Heart left ventricle (tissue), 16 donors: ENCODE results near the gene PCTP. TPM values are rescaled to one million over a fixed set of nuclear protein-coding genes. Genes with fewer than 3 reads are reported as not detected.

ENCODE experiments used
- ATAC-seq, 4 donors: fragments of 200-7000 bp; cut with Tn5 transposase; one replicate each; pipeline ENCODE4 v1.9.1; 2020 to 2022; ENCODE audit warnings: moderate library complexity in 4 of 4, mild to moderate bottlenecking in 3 of 4, moderate number of reproducible peaks in 1 of 4
- DNase-seq, 5 donors: peaks; one replicate each; pipeline ENCODE4 v3.0.0-alpha.2; 2020
- H3K27ac ChIP-seq, 12 donors: fragments of 200-600 bp; sonication (generic) in 4 of 12; one replicate each; pipeline versions ENCODE4 v1.5.0 to v1.8.0; 2016 to 2022; ENCODE audit warnings: mild to moderate bottlenecking in 2 of 12
- H3K27me3 ChIP-seq, 9 donors: fragments of 200-600 bp; sonication (generic) in 2 of 9; one replicate each; pipeline versions ENCODE4 v1.5.1 to v1.8.0; 2016 to 2022; ENCODE audit warnings: mild to moderate bottlenecking in 3 of 9
- H3K36me3 ChIP-seq, 9 donors: fragments of 200-600 bp; sonication (generic) in 2 of 9; one replicate each; pipeline versions ENCODE4 v1.5.0 to v1.8.0; 2018 to 2022; ENCODE audit warnings: mild to moderate bottlenecking in 2 of 9
- H3K4me1 ChIP-seq, 12 donors: fragments of 200-600 bp; sonication (generic) in 4 of 12; one replicate each; pipeline versions ENCODE4 v1.5.0 to v1.8.0; 2016 to 2022; ENCODE audit warnings: mild to moderate bottlenecking in 3 of 12
- H3K4me3 ChIP-seq, 12 donors: fragments of 200-600 bp; sonication (generic) in 4 of 12; one replicate each; pipeline versions ENCODE4 v1.5.0 to v1.8.0; 2017 to 2022; ENCODE audit warnings: mild to moderate bottlenecking in 9 of 12, moderate library complexity in 4 of 12
- H3K9me3 ChIP-seq, 12 donors: fragments of 200-600 bp; sonication (generic) in 4 of 12; one replicate each; pipeline versions ENCODE4 v1.5.0 to v1.8.0; 2016 to 2022; ENCODE audit warnings: mild to moderate bottlenecking in 1 of 12
- CTCF ChIP-seq, 12 donors: fragments of 200-600 bp; sonication (generic) in 4 of 12; IDR thresholded peaks; one replicate each; pipeline versions ENCODE4 v1.5.0 to v1.8.0; 2018 to 2022; ENCODE audit warnings: antibody characterized with exemption in 12 of 12, mild to moderate bottlenecking in 5 of 12
- POLR2A ChIP-seq, 2 donors: fragments of 450-650 bp; IDR thresholded peaks; one replicate each; pipeline ENCODE4 v1.6.1; 2017; ENCODE audit warnings: antibody characterized with exemption in 2 of 2, mild to moderate bottlenecking in 2 of 2, moderate library complexity in 2 of 2
- WGBS, 4 donors: extraction: QIAGEN DNeasy Blood & Tissue Kit in 2 of 4; methylation state at CpG; one replicate each; pipeline versions ENCODE4 v1.1.5 to v1.1.7; 2013 to 2018; 5-methylcytosine and 5-hydroxymethylcytosine counted together
- intact Hi-C, 10 donors: fragments of 100-400 bp; cut with DNase I; formaldehyde crosslinking; loops; one replicate each; pipeline versions ENCODE4 v1.11.1 to v1.14.2; 2022
- polyA plus RNA-seq, 2 donors: library from polyadenylated mRNA; stranded (reverse); fragments of 200-250 nt; gene quantifications; one replicate each; pipeline ENCODE4 v1.2.3, GENCODE V29; 2013
- total RNA-seq, 9 donors: library from RNA; depleted of rRNA in 2 of 9; stranded (reverse); fragments of >200 nt in 2 of 9; fragmentation: NEBNext Ultra II Directional in 3 of 9; extraction: Animal tissue kit (Norgen Biotek cat#: 25700) in 3 of 9; gene quantifications; one replicate each; pipeline versions ENCODE4 v1.1.0 to v1.2.4, GENCODE V29; 2016 to 2023
- donor health status: ischemic (EF 13 %, LVEDD 7.1; RV severe dilation, severe dysfunction).
- donor health status: healthy with polysubstance abuse.
- donor health status: DM: no; HTN: yes; CAD: no.
- donor health status: DM: no; HTN: no; CAD: no.
- donor health status: ischemic (EF 25% LVEDD 6.9; RV normal size, moderate dysfunction).
- donor health status: ischemic (EF 25% LVEDD 5.7; RV mildly dilated, moderate dysfunction).
- donor health status: healthy.
- donor health status: DM: yes; HTN: yes; CAD: no.
- donor health status: ischemic (EF 35%, LVEDD 5.7; RV mildly dilated, moderate dysfunction).
- donor health status: nonischemic (EF 11% LVEDD 7.7; RV severe dilation, severe dysfunction).
- donor health status: DM: yes; HTN: yes; CAD: no.
- donor health status: PGD.
- donor health status: ischemic (EF 29% LVEDD 5.4; RV normal size, mild dysfunction).
- donor health status: nonischemic (EF 23%, LVEDD 6.1; RV moderate dilation, normal function).

PCTP gene
- total and polyA plus RNA-seq, 11 donors: 11.8 to 22.6 (median 18.6) TPM

- no peak for DNase-seq
Observed at GRCh38 chr17:55762086-55762858, 11.4 kb downstream of the PCTP start.

GRCh38 chr17:55763856-55764255, 13.0 kb downstream of the PCTP start:
- peaks cover 0 to 17% (median 11%) of the 10 kb centered on the region in 9 donors for H3K36me3 ChIP-seq
- no peak for TF ChIP-seq POLR2A (IDR thresholded peaks at IDR 0.05)
- peaks cover 0 to 25% (median 9%) of the 10 kb centered on the region in 12 donors for H3K4me1 ChIP-seq
- intact Hi-C loops: loop anchor here in 3 of 10 donors (10.0 kb wide), 2 partner anchors 49 to 51 kb away; no protein-coding TSS in a partner anchor
- ATAC-seq (peak in 3 of 4 donors; percentile 29 to 42 (median 37)), DNase-seq (no peak)
- peak overlapping the region in 3 of 12 donors; percentile 9 to 53 (median 19) for H3K27ac ChIP-seq
- H3K4me3 ChIP-seq: no peak overlapping the region
- WGBS, 4 donors: 50 to 71% (median 60%) methylated on average over 6 of the region's 6 CpGs
- H3K27me3 ChIP-seq: no peaks in the 10 kb centered on the region
- no peaks in the 10 kb centered on the region for H3K9me3 ChIP-seq

More at GRCh38 chr17:55762086-55762858, 11.4 kb downstream of the PCTP start:
- WGBS, 4 donors: 94 to 98% (median 97%) methylated on average over 6 of the region's 6 CpGs
- Histone ChIP-seq H3K9me3 (no peaks in the 10 kb centered on the region), H3K36me3 (peaks cover 0 to 1% (median 0%) of the 10 kb centered on the region in 9 donors), H3K27ac (no peak overlapping the region), H3K4me1 (peaks cover 0 to 34% (median 10%) of the 10 kb centered on the region in 12 donors), H3K27me3 (no peaks in the 10 kb centered on the region), H3K4me3 (no peak overlapping the region)
- no peak for ATAC-seq
- intact Hi-C loops: loop anchor here in 3 of 10 donors (10.0 kb wide), 2 partner anchors 47 to 53 kb away; no protein-coding TSS in a partner anchor
- no peak for TF ChIP-seq CTCF (IDR thresholded peaks at IDR 0.05)
- no peak for TF ChIP-seq POLR2A (IDR thresholded peaks at IDR 0.05)

- Histone ChIP-seq H3K4me1 (peaks cover 0 to 25% (median 8%) of the 10 kb centered on the region in 12 donors), H3K27me3 (no peaks in the 10 kb centered on the region), H3K36me3 (peaks cover 0 to 25% (median 14%) of the 10 kb centered on the region in 9 donors), H3K9me3 (no peaks in the 10 kb centered on the region), H3K4me3 (no peak overlapping the region), H3K27ac (peak overlapping the region in 1 of 12 donors; percentile 19)
- no peak for DNase-seq
- intact Hi-C loops: loop anchor here in 4 of 10 donors (5.0 to 10.0 kb wide), 3 partner anchors 47 to 50 kb away; no protein-coding TSS in a partner anchor
- 94 to 96% (median 95%) methylated on average over 4 of the region's 4 CpGs for WGBS, 4 donors
- ATAC-seq: no peak
- TF ChIP-seq POLR2A (IDR thresholded peaks at IDR 0.05) (no peak), CTCF (IDR thresholded peaks at IDR 0.05) (no peak)
Observed at GRCh38 chr17:55764610-55765009, 13.8 kb downstream of the PCTP start.

GRCh38 chr17:55765472-55765871, 14.6 kb downstream of the PCTP start:
- TF ChIP-seq POLR2A (IDR thresholded peaks at IDR 0.05) (no peak), CTCF (IDR thresholded peaks at IDR 0.05) (no peak)
- no peak for ATAC-seq
- intact Hi-C loops: loop anchor here in 4 of 10 donors (5.0 to 10.0 kb wide), 3 partner anchors 48 to 51 kb away; no protein-coding TSS in a partner anchor
- H3K27me3 ChIP-seq: no peaks in the 10 kb centered on the region
- no peak for DNase-seq
- H3K36me3 ChIP-seq: peaks cover 0 to 30% (median 14%) of the 10 kb centered on the region in 9 donors
- no peak overlapping the region for H3K27ac ChIP-seq
- 97 to 99% (median 98%) methylated on average over 3 of the region's 3 CpGs for WGBS, 4 donors
- no peak overlapping the region for H3K4me3 ChIP-seq
- peaks cover 0 to 33% (median 10%) of the 10 kb centered on the region in 12 donors for H3K4me1 ChIP-seq
- no peaks in the 10 kb centered on the region for H3K9me3 ChIP-seq
